HepG2 (cell line): ENCODE data around the gene SEPTIN10. TPM values are rescaled to one million over a fixed set of nuclear protein-coding genes. Genes with fewer than 3 reads are reported as not detected.
A peak's percentile ranks its signal among the peaks of the same experiment; 100 is the strongest.

Source experiments
- CC2D1A ChIP-seq: sonication (generic); formaldehyde crosslinking; IDR thresholded peaks from 2 replicates; pipeline ENCODE4 v1.8.1; 2023; ENCODE audit warnings: mild to moderate bottlenecking, missing genetic modification reagents
- KLF11 ChIP-seq: IDR thresholded peaks from 2 replicates; pipeline ENCODE4 v1.6.1; 2016; ENCODE audit warnings: missing compliant biosample characterization
- SETDB1 ChIP-seq: sonication (generic); formaldehyde crosslinking; IDR thresholded peaks from 2 replicates; pipeline ENCODE4 v1.5.1; 2020; ENCODE audit warnings: missing genetic modification reagents, mild to moderate bottlenecking, borderline replicate concordance
- SIN3B ChIP-seq: fragments of 150-350 bp; IDR thresholded peaks from 2 replicates; pipeline ENCODE4 v1.6.1; 2014; ENCODE audit warnings: low read length
- TFDP2 ChIP-seq: sonication (generic); formaldehyde crosslinking; IDR thresholded peaks from 2 replicates; pipeline ENCODE4 v1.4.0; 2020; ENCODE audit warnings: missing genetic modification reagents
- THAP11 ChIP-seq: IDR thresholded peaks from 2 replicates; pipeline ENCODE4 v1.6.1; 2016; ENCODE audit warnings: missing biosample characterization, missing genetic modification reagents
- ZBTB40 ChIP-seq, 2 experiments: fragments of 450-650 bp in 1 of 2; sonication (generic) in 1 of 2; formaldehyde crosslinking in 1 of 2; IDR thresholded peaks; 2 replicates each; pipeline versions ENCODE4 v1.6.1 to v1.8.0; 2016 to 2022; ENCODE audit warnings: antibody characterized with exemption in 1 of 2, mild to moderate bottlenecking in 1 of 2, missing genetic modification reagents in 1 of 2
- ZNF138 ChIP-seq: sonication (generic); formaldehyde crosslinking; IDR thresholded peaks from 2 replicates; pipeline ENCODE4 v1.5.0; 2020; ENCODE audit warnings: mild to moderate bottlenecking, low read depth, missing genetic modification reagents
- ZNF20 ChIP-seq: sonication (generic); formaldehyde crosslinking; IDR thresholded peaks from 2 replicates; pipeline ENCODE4 v1.4.0; 2020; ENCODE audit warnings: mild to moderate bottlenecking, moderate library complexity, missing genetic modification reagents
- ZNF703 ChIP-seq: sonication (generic); formaldehyde crosslinking; IDR thresholded peaks from 2 replicates; pipeline ENCODE4 v1.5.1; 2020; ENCODE audit warnings: missing genetic modification reagents, mild to moderate bottlenecking, moderate library complexity, borderline replicate concordance
- polyA plus RNA-seq, 8 experiments: library from polyadenylated mRNA; depleted of rRNA in 3 of 8; stranded (reverse) in 7 of 8; unstranded in 1 of 8; fragments of >200 nt; fragmentation: Illumina TruSeq in 4 of 8; extraction: Trizol in 4 of 8; gene quantifications; 2 replicates each; pipeline versions ENCODE4 v1.2.1 to v1.2.3, GENCODE V29; 2011 to 2016; ENCODE audit warnings: low read depth in 4 of 8, missing spikeins in 1 of 8, mixed read lengths in 1 of 8; ENCODE audit not compliant: insufficient read depth in 1 of 8
- total RNA-seq, 5 experiments: library from RNA; depleted of rRNA; stranded (reverse); fragments of >200 nt; fragmentation: Illumina TruSeq; extraction: Trizol; gene quantifications; 2 replicates each; pipeline ENCODE4 v1.2.3, GENCODE V29; 2016; ENCODE audit warnings: low read depth in 1 of 5

The SEPTIN10 gene
- total and polyA plus RNA-seq, 2 of the 13 experiments (the other 11 are each of a cell fraction or from before 2014, with no cell fraction given): 45.8 to 67.5 TPM

- TF ChIP-seq ZBTB40 (IDR thresholded peaks at IDR 0.05): no peak
- no peak; the same call in 1 of the 2 replicates for TF ChIP-seq ZBTB40 (CRISPR knock-in tag; IDR thresholded peaks at IDR 0.05)
- TF ChIP-seq KLF11 (CRISPR knock-in tag): no peak
- TF ChIP-seq ZNF20 (CRISPR knock-in tag): no peak
- no peak for TF ChIP-seq ZNF138 (CRISPR knock-in tag)
- no peak for TF ChIP-seq TFDP2 (CRISPR knock-in tag)
- TF ChIP-seq CC2D1A (CRISPR knock-in tag): no peak
- TF ChIP-seq SETDB1 (CRISPR knock-in tag): no peak
- 0 out of 2 replicates have a peak, but pooled peaks have one; percentile 30 for TF ChIP-seq THAP11 (CRISPR knock-in tag)
- no peak for TF ChIP-seq SIN3B
- no peak for TF ChIP-seq ZNF703 (CRISPR knock-in tag)
Observed at GRCh38 chr2:109637749-109638570, 24.2 kb upstream of the SEPTIN10 start (continued).
